ENCODE data around the gene L3MBTL4. TPM values are rescaled to one million over a fixed set of nuclear protein-coding genes. Genes with fewer than 3 reads are reported as not detected.

Gene L3MBTL4
- total RNA-seq, 1 experiment from 2014 or later: not detected

- Histone ChIP-seq H3K36me3 (no peaks in the 10 kb centered on the region), H3K27me3 (no peaks in the 10 kb centered on the region), H3K4me3 (no peak overlapping the region), H3K9me3 (no peaks in the 10 kb centered on the region)
- no peak for DNase-seq
Measured at GRCh38 chr18:6341709-6342108, 73.0 kb downstream of the L3MBTL4 start.

GRCh38 chr18:6341303-6341702, 73.4 kb downstream of the L3MBTL4 start:
- H3K9me3 ChIP-seq: no peaks in the 10 kb centered on the region
- H3K4me3 ChIP-seq: no peak overlapping the region
- H3K36me3 ChIP-seq: no peaks in the 10 kb centered on the region
- no peak for DNase-seq
- no peaks in the 10 kb centered on the region for H3K27me3 ChIP-seq

GRCh38 chr18:6340121-6340520, 74.6 kb downstream of the L3MBTL4 start:
- no peak for DNase-seq
- H3K9me3 ChIP-seq: no peaks in the 10 kb centered on the region
- no peaks in the 10 kb centered on the region for H3K36me3 ChIP-seq
- H3K4me3 ChIP-seq: no peak overlapping the region
- no peaks in the 10 kb centered on the region for H3K27me3 ChIP-seq

- Histone ChIP-seq H3K27me3 (no peaks in the 10 kb centered on the region), H3K36me3 (no peaks in the 10 kb centered on the region), H3K4me3 (no peak overlapping the region), H3K9me3 (no peaks in the 10 kb centered on the region)
- DNase-seq: no peak
Measured at GRCh38 chr18:6336239-6336638, 78.5 kb downstream of the L3MBTL4 start.

- DNase-seq: no peak
- Histone ChIP-seq H3K36me3 (no peaks in the 10 kb centered on the region), H3K4me3 (no peak overlapping the region), H3K9me3 (no peaks in the 10 kb centered on the region), H3K27me3 (no peaks in the 10 kb centered on the region)
Measured at GRCh38 chr18:6333981-6334380, 80.7 kb downstream of the L3MBTL4 start.

- Histone ChIP-seq H3K9me3 (no peaks in the 10 kb centered on the region), H3K27me3 (no peaks in the 10 kb centered on the region)
- DNase-seq: no peak
Measured at GRCh38 chr18:6331872-6332271, 82.8 kb downstream of the L3MBTL4 start.

GRCh38 chr18:6330786-6331185, 83.9 kb downstream of the L3MBTL4 start:
- no peaks in the 10 kb centered on the region for H3K27me3 ChIP-seq
- H3K36me3 ChIP-seq: no peaks in the 10 kb centered on the region
- no peak overlapping the region for H3K4me3 ChIP-seq
- no peak for DNase-seq
- H3K9me3 ChIP-seq: no peaks in the 10 kb centered on the region

More at GRCh38 chr18:6331872-6332271, 82.8 kb downstream of the L3MBTL4 start:
- H3K4me3 ChIP-seq: no peak overlapping the region
- H3K36me3 ChIP-seq: no peaks in the 10 kb centered on the region

- no peak for DNase-seq
- no peak overlapping the region for H3K4me3 ChIP-seq
- H3K27me3 ChIP-seq: no peaks in the 10 kb centered on the region
- no peaks in the 10 kb centered on the region for H3K9me3 ChIP-seq
- H3K36me3 ChIP-seq: no peaks in the 10 kb centered on the region
Measured at GRCh38 chr18:6328621-6329010, 86.1 kb downstream of the L3MBTL4 start.

- no peaks in the 10 kb centered on the region for H3K36me3 ChIP-seq
- H3K27me3 ChIP-seq: no peaks in the 10 kb centered on the region
- H3K4me3 ChIP-seq: no peak overlapping the region
- no peak for DNase-seq
- no peaks in the 10 kb centered on the region for H3K9me3 ChIP-seq
Measured at GRCh38 chr18:6327895-6328620, 86.7 kb downstream of the L3MBTL4 start.

- no peaks in the 10 kb centered on the region for H3K36me3 ChIP-seq
- no peaks in the 10 kb centered on the region for H3K9me3 ChIP-seq
- H3K4me3 ChIP-seq: no peak overlapping the region
- DNase-seq: no peak
- no peaks in the 10 kb centered on the region for H3K27me3 ChIP-seq
Measured at GRCh38 chr18:6327485-6327884, 87.2 kb downstream of the L3MBTL4 start.

- Histone ChIP-seq H3K36me3 (no peaks in the 10 kb centered on the region), H3K4me3 (no peak overlapping the region), H3K27me3 (no peaks in the 10 kb centered on the region), H3K9me3 (no peaks in the 10 kb centered on the region)
- DNase-seq: no peak
Measured at GRCh38 chr18:6326566-6326965, 88.1 kb downstream of the L3MBTL4 start.

- Histone ChIP-seq H3K4me3 (no peak overlapping the region), H3K9me3 (no peaks in the 10 kb centered on the region), H3K36me3 (no peaks in the 10 kb centered on the region), H3K27me3 (no peaks in the 10 kb centered on the region)
- no peak for DNase-seq
Measured at GRCh38 chr18:6323319-6323889, 91.3 kb downstream of the L3MBTL4 start.

- Histone ChIP-seq H3K4me3 (no peak overlapping the region), H3K27me3 (no peaks in the 10 kb centered on the region), H3K9me3 (no peaks in the 10 kb centered on the region), H3K36me3 (no peaks in the 10 kb centered on the region)
- DNase-seq: no peak
Measured at GRCh38 chr18:6315517-6316331, 99.0 kb downstream of the L3MBTL4 start.

GRCh38 chr18:6313415-6313814, 101.3 kb downstream of the L3MBTL4 start:
- H3K4me3 ChIP-seq: no peak overlapping the region
- DNase-seq: no peak
- no peaks in the 10 kb centered on the region for H3K36me3 ChIP-seq
- H3K27me3 ChIP-seq: no peaks in the 10 kb centered on the region
- H3K9me3 ChIP-seq: no peaks in the 10 kb centered on the region

GRCh38 chr18:6311456-6312215, 103.1 kb downstream of the L3MBTL4 start:
- Histone ChIP-seq H3K9me3 (no peaks in the 10 kb centered on the region), H3K27me3 (no peaks in the 10 kb centered on the region), H3K36me3 (no peaks in the 10 kb centered on the region), H3K4me3 (no peak overlapping the region)
- DNase-seq: no peak

- no peaks in the 10 kb centered on the region for H3K9me3 ChIP-seq
- no peaks in the 10 kb centered on the region for H3K36me3 ChIP-seq
- DNase-seq: no peak
- H3K27me3 ChIP-seq: no peaks in the 10 kb centered on the region
- no peak overlapping the region for H3K4me3 ChIP-seq
Measured at GRCh38 chr18:6310714-6311113, 104.0 kb downstream of the L3MBTL4 start.

- no peaks in the 10 kb centered on the region for H3K36me3 ChIP-seq
- no peaks in the 10 kb centered on the region for H3K9me3 ChIP-seq
- no peaks in the 10 kb centered on the region for H3K27me3 ChIP-seq
- no peak overlapping the region for H3K4me3 ChIP-seq
- no peak for DNase-seq
Measured at GRCh38 chr18:6297875-6298274, 116.8 kb downstream of the L3MBTL4 start.

Measured in MG63 (cell line).